Measurements from ENCODE around the gene TCEA2.

DNA sequence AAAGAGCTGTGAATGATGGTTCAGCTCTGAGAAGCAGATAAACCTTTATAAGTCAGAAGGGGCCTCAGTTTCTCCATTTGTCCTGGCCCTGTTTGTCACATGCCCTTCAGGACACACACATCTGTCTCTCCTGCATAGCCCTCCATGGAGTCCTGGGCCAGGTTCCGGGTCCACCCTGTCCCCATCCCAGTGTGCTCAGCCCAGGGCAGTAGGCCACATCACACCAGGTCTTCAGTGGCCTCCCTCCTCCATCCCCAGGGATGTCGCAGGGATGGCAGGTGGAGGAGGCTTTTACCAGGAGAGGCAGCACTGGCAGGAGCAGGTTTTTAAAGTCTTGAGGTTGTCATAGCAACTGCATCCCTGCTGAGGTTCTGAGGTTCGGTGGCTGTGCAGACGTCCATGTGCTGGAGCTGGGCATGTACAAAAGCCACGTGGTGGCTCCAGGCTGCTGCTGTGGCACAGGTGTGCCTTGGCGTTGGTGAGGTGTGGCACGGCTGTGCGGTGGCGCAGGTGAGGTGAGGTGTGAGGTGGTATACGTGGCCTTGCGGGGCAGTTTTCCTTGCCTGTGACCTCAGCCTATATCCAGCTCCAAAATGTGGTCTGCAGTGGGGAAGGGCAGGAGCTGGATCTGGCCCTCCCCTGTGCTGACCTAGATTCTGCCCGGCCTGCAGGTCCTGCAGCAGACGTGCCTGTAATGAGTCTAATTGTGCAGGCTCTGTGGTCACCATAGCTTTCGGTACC lies 52.3 kb downstream of the TCEA2 start:
- TF ChIP-seq, protein P1, sequence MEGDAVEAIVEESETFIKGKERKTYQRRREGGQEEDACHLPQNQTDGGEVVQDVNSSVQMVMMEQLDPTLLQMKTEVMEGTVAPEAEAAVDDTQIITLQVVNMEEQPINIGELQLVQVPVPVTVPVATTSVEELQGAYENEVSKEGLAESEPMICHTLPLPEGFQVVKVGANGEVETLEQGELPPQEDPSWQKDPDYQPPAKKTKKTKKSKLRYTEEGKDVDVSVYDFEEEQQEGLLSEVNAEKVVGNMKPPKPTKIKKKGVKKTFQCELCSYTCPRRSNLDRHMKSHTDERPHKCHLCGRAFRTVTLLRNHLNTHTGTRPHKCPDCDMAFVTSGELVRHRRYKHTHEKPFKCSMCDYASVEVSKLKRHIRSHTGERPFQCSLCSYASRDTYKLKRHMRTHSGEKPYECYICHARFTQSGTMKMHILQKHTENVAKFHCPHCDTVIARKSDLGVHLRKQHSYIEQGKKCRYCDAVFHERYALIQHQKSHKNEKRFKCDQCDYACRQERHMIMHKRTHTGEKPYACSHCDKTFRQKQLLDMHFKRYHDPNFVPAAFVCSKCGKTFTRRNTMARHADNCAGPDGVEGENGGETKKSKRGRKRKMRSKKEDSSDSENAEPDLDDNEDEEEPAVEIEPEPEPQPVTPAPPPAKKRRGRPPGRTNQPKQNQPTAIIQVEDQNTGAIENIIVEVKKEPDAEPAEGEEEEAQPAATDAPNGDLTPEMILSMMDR (IDR thresholded peaks at IDR 0.05; ENCODE audit: insufficient read depth, low read length, poor library complexity, severe bottlenecking): no peak
- no peak for TF ChIP-seq EZH2phosphoT487 (conservative IDR thresholded peaks at IDR 0.05; ENCODE audit: low read length)
